ENCODE data around the gene NOP9.
"Not testable (repeated sequence)": the region's sequence is repeated elsewhere in the genome, so short reads cannot be mapped to it uniquely, and the experiment has no call there.

The NOP9 gene

GRCh38 chr14:24327303-24327702 lies 27.7 kb downstream of the NOP9 start:
- DNase-seq: no peak
- Histone ChIP-seq H3K9me3 (ENCODE audit: severe bottlenecking) (no peaks in the 10 kb centered on the region), H3K27me3 (ENCODE audit: insufficient read depth, low read depth, severe bottlenecking) (no peaks in the 10 kb centered on the region), H3K4me3 (ENCODE audit: low read depth, low read length) (no peak overlapping the region), H3K36me3 (no peaks in the 10 kb centered on the region), H3K27ac (no peak overlapping the region)
- no peak for TF ChIP-seq CTCF (IDR thresholded peaks at IDR 0.05; ENCODE audit: low read depth, low read length)

GRCh38 chr14:24327914-24328313 lies 28.3 kb downstream of the NOP9 start:
- not testable (repeated sequence) for H3K4me3 ChIP-seq (ENCODE audit: low read depth, low read length); H3K27me3 ChIP-seq (ENCODE audit: insufficient read depth, low read depth, severe bottlenecking); H3K27ac ChIP-seq; H3K36me3 ChIP-seq; H3K9me3 ChIP-seq (ENCODE audit: severe bottlenecking)
- DNase-seq: peak; percentile 69
- peak; percentile 41 for TF ChIP-seq CTCF (IDR thresholded peaks at IDR 0.05; ENCODE audit: low read depth, low read length)

GRCh38 chr14:24329073-24329663 lies 29.5 kb downstream of the NOP9 start:
- Histone ChIP-seq H3K4me3 (ENCODE audit: low read depth, low read length) (no peak overlapping the region), H3K9me3 (ENCODE audit: severe bottlenecking) (no peaks in the 10 kb centered on the region), H3K27me3 (ENCODE audit: insufficient read depth, low read depth, severe bottlenecking) (peaks cover 2% of the 10 kb centered on the region), H3K36me3 (no peaks in the 10 kb centered on the region), H3K27ac (no peak overlapping the region)
- no peak for DNase-seq
- no peak for TF ChIP-seq CTCF (IDR thresholded peaks at IDR 0.05; ENCODE audit: low read depth, low read length)

- Histone ChIP-seq H3K27ac (no peak overlapping the region), H3K4me3 (ENCODE audit: low read depth, low read length) (no peak overlapping the region), H3K27me3 (ENCODE audit: insufficient read depth, low read depth, severe bottlenecking) (peaks cover 2% of the 10 kb centered on the region), H3K9me3 (ENCODE audit: severe bottlenecking) (no peaks in the 10 kb centered on the region), H3K36me3 (no peaks in the 10 kb centered on the region)
- TF ChIP-seq CTCF (IDR thresholded peaks at IDR 0.05; ENCODE audit: low read depth, low read length): no peak
- no peak for DNase-seq
These were observed 30.1 kb downstream of the NOP9 start for GRCh38 chr14:24329736-24330135.

GRCh38 chr14:24330973-24331674 lies 31.5 kb downstream of the NOP9 start:
- H3K9me3 ChIP-seq (ENCODE audit: severe bottlenecking): no peaks in the 10 kb centered on the region
- no peak for DNase-seq
- no peaks in the 10 kb centered on the region for H3K36me3 ChIP-seq
- peaks cover 2% of the 10 kb centered on the region for H3K27me3 ChIP-seq (ENCODE audit: insufficient read depth, low read depth, severe bottlenecking)
- no peak overlapping the region for H3K4me3 ChIP-seq (ENCODE audit: low read depth, low read length)
- no peak overlapping the region for H3K27ac ChIP-seq
- TF ChIP-seq CTCF (IDR thresholded peaks at IDR 0.05; ENCODE audit: low read depth, low read length): no peak
